ENCODE results near the gene AMZ1.

- TF ChIP-seq, protein P1, sequence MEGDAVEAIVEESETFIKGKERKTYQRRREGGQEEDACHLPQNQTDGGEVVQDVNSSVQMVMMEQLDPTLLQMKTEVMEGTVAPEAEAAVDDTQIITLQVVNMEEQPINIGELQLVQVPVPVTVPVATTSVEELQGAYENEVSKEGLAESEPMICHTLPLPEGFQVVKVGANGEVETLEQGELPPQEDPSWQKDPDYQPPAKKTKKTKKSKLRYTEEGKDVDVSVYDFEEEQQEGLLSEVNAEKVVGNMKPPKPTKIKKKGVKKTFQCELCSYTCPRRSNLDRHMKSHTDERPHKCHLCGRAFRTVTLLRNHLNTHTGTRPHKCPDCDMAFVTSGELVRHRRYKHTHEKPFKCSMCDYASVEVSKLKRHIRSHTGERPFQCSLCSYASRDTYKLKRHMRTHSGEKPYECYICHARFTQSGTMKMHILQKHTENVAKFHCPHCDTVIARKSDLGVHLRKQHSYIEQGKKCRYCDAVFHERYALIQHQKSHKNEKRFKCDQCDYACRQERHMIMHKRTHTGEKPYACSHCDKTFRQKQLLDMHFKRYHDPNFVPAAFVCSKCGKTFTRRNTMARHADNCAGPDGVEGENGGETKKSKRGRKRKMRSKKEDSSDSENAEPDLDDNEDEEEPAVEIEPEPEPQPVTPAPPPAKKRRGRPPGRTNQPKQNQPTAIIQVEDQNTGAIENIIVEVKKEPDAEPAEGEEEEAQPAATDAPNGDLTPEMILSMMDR (IDR thresholded peaks at IDR 0.05; ENCODE audit: low read depth, low read length): no peak
- TF ChIP-seq EZH2phosphoT487 (IDR thresholded peaks at IDR 0.05; ENCODE audit: low read depth): no peak
Observed at GRCh38 chr7:2698581-2699288, 10.7 kb downstream of the AMZ1 start.
